Measurements from ENCODE around the gene INPP4A.

INPP4A gene

GRCh38 chr2:98441706-98442450, 2.8 kb upstream of the INPP4A start:
- no peak overlapping the region for H3K27ac ChIP-seq
- TF ChIP-seq, protein P1, sequence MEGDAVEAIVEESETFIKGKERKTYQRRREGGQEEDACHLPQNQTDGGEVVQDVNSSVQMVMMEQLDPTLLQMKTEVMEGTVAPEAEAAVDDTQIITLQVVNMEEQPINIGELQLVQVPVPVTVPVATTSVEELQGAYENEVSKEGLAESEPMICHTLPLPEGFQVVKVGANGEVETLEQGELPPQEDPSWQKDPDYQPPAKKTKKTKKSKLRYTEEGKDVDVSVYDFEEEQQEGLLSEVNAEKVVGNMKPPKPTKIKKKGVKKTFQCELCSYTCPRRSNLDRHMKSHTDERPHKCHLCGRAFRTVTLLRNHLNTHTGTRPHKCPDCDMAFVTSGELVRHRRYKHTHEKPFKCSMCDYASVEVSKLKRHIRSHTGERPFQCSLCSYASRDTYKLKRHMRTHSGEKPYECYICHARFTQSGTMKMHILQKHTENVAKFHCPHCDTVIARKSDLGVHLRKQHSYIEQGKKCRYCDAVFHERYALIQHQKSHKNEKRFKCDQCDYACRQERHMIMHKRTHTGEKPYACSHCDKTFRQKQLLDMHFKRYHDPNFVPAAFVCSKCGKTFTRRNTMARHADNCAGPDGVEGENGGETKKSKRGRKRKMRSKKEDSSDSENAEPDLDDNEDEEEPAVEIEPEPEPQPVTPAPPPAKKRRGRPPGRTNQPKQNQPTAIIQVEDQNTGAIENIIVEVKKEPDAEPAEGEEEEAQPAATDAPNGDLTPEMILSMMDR (conservative IDR thresholded peaks at IDR 0.05), result no peak

DNA sequence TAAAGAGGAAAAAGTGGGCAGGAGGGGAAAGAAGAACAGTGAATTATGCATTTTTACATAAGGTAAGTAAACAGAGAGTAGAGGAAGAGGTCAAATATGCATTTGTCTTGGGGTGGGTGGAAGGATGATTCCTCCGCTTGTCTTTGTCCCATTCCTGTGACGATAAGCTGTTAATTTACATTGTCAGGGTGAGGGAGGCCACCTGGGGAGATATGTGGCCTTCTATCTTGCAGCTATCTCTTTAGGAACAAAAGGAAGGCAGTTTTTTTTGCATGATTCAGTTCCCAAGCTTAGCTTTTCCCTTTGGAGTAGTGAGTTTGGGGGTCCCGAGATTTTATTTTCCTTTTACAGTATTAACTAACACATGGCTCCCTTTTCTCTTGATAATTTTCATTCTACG, 2.2 kb upstream of the INPP4A start:
- TF ChIP-seq, protein P1 (conservative IDR thresholded peaks at IDR 0.05), result no peak
- H3K27ac ChIP-seq, result no peak overlapping the region

GRCh38 chr2:98445177-98445682, 572 bp downstream of the INPP4A start:
- TF ChIP-seq, protein P1 (conservative IDR thresholded peaks at IDR 0.05), result peak; percentile 38
- peak overlapping the region; percentile 82 for H3K27ac ChIP-seq

- peak overlapping the region; percentile 82 for H3K27ac ChIP-seq
- TF ChIP-seq, protein P1 (conservative IDR thresholded peaks at IDR 0.05), result no peak
Observed at GRCh38 chr2:98445683-98446581, 1.3 kb downstream of the INPP4A start.

- no peak overlapping the region for H3K27ac ChIP-seq
Observed at GRCh38 chr2:98446850-98447249, 2.2 kb downstream of the INPP4A start.

DNA sequence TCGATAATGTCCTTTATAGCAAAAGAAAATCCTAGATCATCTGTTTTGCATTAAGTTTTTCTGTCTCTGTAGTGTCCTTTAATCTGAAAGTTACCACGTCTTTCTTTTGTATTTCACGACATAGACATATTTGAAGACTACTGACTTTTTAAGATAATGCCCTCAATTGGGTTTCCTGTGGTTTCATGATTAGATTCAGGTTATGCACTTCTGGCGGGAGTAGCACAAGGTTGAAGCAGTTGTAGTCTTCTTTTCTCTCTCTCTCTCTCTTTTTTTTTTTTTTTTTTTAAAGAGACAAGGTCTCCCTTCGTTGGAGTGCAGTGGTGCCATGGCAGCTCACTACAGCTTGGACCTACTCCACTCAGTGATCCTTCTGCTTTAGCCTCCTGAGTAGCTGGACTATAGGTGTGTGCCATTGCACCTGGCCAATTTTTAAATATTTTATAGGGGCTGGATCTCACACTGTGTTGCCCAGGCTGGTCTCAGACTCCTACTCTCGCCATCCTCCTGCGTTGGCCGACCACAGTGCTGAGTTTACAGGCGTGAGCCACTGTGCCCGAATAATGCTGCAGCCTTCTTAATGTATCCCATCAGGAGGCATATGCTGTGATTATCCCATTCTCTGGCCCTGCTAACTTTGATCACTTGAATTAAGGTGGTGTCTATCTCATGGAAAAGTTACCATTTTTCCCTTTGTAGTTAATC, 3.9 kb downstream of the INPP4A start:
- H3K27ac ChIP-seq, result no peak overlapping the region
- TF ChIP-seq, protein P1 (conservative IDR thresholded peaks at IDR 0.05), result no peak

More at GRCh38 chr2:98446850-98447249, 2.2 kb downstream of the INPP4A start:
- TF ChIP-seq, protein P1 (conservative IDR thresholded peaks at IDR 0.05), result no peak
